IPS-NIHi11 (cell line): ENCODE results near the gene CUBN.
"Not testable (repeated sequence)": the region's sequence is repeated elsewhere in the genome, so short reads cannot be mapped to it uniquely, and the experiment has no call there.

Experiments
- DNase-seq: peaks from one replicate; pipeline ENCODE4 v3.0.0; 2012; ENCODE audit warnings: mixed read lengths, low spot score

The CUBN gene

DNA sequence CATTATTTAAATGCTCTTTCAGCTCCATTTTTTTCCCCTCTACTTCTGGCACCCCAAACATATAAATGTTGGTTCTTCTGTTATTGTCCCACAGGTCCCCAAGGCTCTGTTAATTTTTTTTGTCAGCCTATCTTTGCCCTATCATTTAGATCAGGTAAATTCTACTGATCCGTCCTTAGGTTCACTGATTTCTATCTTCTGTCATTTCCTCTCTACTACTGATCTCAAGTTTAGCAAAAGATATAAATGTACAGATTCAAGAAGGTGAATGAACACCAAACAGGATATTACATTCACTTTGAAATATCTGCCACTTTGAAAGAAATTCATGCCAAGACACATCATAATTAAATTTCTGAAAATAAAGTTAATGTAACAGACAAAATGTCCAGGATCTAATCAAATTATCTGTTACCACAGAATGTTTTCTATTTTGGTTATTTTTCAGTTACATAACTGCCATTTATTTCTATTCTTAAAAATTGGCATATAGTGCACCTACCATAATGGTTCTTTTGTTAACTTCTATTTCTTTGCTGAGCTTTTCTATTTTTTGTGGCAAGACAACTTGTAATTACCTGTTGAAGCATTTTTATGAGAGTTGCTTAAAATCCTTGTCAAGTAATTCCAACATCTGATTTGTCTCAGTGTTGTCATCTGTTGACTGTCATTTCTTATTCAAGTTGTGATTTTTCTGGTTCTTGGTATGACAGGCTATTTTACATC is 12.1 kb upstream of the CUBN start:
- DNase-seq: no peak

DNA sequence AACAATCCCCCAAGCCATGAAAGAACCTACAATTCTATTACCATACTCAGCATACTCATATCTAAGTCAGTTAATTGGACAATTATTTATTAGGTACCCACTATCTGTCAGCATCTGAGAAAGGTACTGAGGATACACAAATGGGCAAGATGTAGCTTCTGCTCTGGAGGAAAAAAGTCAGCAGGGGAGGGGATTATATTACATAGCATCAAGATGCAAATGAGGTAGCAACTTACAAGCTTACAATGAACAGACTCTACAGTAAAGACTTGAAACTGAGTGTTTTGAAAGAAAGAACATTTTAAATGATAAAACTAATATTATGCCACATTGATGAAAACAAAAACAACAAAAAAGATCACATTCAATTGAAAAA is 10.8 kb upstream of the CUBN start:
- no peak for DNase-seq

DNA sequence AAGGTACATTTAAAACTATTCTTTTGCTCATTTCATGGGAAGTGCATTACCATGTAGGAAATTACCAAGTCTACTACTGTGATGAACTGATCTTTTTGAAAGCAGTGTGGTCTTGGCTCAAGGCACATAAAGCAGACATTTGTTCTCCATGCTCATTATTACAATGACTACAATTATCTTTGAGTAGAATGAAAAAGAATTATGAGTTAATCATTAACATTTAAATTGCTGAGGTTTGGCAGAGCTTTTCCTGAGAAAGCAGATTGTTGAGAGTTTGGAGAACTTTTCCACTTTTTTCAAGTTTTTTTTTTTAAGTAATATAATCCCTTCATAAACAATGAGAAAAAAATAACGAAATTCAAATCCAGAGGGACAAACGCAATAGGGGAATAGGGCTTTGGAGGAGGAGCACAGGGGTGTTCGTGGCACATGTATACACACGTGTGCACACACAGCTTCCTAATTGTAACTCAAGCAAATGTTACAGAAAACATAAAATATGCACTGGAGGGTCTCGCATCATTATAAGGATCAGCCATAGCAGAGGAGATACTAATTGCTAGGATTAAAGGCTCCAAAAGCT is 8.9 kb upstream of the CUBN start:
- DNase-seq: no peak

DNA sequence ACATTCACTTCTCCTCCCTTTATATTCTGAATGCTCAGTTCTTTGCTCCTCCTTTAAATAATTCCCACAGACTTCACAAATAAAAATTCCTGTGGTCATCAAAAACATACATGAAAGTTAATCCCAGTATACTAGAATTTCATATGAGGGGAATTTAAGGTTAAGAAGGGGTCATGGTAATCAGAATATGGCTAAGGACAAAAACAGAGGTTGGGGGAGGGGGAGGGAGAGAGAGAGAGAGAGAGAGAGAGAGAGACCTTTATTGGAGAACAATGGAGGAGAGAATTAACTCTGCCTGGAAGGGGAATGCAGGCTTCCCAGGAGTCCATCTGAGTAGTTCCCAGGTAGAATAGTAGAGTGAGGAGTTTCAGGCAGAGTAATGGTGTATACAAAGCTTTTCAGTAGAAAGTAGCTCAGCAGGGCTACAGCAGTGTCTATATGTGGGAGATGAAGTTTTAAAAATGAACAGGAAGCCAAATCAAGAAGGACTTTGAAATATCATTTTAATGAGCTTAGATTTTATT is 5.2 kb upstream of the CUBN start:
- DNase-seq: no peak

DNA sequence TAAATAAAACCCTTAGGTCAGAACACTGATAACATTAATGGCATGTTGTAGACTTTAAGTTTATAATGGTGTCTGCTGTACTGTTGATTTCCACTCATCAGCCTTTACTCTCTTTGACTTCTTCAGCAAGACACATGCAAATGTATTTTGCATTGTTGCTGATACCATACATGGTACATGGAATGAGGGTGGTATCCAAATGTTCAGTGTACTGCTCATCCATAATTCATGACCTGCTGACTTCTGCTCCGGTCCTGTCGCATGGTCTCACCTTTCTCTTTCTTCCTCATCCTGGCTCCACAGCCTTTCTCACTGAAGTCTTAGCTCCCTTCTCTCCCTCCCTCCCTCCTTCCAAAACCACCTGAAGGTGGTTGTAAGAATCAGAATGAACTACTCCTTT is 4.7 kb upstream of the CUBN start:
- DNase-seq: no peak

DNA sequence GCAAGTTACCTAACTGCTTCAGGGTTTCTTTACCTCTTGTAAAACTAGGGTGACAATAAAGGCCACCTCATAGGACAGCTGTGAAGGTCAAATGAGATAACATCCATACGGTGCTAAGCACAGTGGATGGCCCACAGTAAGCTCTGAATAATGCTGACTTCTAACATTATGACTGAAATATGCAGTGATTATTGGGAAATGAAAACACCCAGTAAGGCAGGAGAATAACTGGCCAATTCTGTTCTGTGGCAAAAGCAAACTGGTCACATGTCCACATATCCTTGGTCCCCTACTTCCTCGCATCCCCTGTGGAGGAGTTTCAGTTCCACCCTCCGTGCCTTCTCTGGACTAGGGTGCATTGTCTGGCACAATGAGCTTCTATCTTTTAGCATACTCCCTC is 1.4 kb downstream of the CUBN start:
- DNase-seq: no peak

DNA sequence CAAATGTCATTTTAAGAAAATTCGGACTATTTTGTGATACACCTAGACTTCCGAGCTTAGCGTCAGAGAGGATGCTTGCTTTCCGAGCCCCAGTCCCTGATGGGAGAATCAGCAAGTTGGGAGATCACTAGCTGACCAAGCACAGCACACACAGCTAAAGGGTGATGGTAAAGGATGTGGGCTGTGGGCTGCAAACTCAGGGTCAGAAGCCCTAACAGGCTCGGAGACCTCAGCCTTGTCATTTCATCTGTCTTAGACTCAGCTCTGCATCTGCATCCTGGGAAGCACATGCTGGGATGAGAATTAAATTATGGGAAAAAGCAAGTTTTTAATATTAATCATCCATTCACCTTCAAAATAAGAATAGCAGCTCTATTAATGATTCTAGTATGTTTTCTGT is 3.3 kb downstream of the CUBN start:
- DNase-seq: no peak

DNA sequence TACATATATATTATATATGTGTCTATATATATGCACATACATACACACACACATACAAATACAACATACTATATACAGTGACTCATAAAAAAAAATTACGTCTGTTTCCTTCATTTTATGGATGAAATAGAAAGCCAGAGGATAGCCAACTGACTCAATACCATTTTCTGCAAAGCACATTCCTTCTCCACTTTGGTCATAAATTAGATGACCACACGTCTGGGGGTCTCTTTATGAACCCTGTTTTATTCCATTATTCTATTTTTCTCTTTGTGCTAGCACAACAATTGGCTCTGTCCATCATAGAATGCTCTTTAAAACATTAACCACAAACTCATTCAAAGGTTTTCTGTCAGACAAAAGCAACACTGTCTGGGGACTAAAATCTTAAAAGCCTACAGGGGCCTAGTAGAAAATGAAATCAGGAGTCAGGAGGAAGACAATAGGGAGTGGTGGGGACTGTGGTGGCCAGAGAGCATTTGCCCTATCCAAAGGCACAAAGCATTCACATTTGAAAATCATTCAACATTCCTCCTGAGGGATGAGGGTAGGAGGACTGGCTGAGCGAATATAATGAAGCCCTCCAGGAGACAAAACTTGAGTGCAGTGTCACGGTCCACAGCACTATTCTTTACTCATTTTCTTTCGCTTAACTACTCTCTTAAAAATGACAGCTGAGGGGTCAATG is 4.3 kb downstream of the CUBN start:
- no peak for DNase-seq

DNA sequence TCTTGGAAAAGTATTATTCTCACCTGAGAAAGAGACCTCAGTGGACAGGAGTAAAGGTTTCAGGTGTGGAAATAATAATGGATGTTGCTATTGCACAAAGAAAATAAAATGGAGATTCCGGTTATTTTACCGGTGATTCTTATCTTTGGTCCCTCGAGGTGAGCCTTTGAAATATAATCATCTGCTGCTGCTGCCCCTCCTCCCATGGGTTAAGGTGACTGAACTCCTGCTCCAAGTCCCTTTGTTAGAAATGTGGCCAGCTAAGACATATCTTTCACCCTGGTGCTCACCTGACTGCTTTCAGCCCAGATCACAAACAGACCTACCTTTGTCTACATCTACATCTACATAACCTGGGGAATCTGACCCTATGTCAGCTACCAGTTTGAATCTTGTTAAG is 5.7 kb downstream of the CUBN start:
- no peak for DNase-seq

DNA sequence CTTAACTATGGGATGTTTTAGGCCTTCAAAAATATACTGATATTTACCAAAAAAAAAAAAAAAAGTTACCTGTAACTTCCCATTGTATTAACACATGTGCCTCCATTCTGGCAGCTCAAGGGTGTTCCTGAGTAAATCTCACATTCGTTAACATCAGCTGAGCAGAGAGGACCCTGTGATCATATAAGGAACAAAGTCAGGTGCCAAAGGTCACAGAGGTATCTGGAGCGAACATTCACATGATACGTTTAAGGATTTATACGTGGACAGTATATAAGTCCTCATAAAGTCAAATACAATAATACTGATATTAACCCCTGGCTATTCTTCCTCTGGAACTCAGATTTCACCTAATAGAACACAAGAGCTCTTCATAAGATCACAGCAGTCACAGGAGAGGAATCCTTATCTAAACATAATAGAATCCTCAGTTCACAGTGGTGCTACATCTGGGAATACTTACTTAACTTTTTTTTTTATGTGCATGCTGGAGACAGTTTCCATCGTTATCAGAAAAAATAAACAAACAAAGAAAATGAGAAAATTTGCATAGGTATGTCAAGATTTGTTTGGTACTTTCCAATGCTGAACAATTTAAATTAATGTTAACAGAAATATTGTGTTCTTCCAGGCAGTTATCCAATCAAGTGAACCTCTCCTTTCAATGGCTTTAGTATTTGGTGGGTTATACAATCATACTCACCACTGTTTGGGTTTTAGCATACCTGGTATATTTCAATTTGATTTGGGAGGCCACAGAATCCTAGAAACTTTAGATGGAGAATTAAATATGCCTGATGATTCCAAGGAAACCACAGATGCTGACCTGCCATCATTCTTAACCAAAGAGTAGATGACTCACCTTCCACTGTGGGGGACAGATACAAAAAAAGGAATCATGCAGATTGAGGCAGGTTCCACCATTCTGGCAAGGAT is 6.6 kb downstream of the CUBN start:
- no peak for DNase-seq

DNA sequence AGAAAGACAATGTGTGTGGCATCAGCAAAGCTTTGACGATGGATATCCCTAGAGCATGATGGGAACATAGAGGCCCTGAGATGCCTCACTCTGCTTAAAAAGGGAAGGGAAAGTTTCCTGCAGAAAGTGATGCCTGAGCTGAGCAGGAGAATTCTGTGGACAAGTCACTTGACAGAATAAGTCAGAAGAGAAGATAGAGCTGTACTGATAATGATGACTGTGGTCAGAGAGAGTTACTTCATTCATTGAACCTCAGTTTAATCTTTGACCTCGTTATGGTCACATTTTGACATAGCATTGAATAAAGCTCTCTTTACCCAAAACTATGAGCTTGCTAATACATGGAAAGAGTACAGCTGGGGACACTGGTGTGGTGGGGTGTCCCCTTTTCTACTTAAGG is 7.6 kb downstream of the CUBN start:
- DNase-seq: no peak

DNA sequence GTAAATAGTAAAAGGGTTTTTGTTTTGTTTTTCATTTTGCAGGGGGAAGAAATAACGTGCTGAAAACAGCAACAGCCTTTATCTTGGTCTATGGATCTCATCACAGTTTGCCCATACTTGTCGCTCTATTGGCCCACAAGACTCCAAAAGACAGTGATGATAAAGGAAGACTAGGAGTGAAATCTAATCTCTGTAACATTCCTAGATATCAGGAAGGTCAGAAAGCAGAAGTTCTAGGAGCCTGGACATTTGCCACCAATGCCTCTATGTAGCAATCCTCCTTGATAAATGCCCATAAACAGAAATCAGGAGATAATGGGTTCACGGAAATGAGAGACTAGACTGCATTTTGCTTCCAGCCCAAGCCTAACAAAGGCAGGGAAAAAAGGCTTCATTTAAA is 8.9 kb downstream of the CUBN start:
- no peak for DNase-seq

DNA sequence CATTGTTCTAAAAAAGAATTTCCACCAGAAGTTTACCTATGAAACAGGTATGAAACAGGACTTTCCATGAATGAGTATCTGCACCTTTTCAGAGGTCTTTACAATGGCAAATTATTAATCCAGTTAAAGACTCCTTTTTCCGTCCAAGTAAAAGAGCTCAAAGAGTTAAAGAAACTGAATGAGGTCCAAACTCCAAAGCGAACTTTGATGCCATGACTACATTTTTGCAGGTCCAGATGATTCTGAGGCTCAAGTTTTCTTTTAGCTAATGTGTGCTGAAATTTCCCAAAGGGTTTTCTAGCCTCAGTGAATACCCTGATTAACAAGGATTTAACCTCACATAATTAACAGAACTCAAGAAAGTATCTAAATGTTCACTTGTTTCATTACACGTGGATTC is 9.8 kb downstream of the CUBN start:
- DNase-seq: no peak

DNA sequence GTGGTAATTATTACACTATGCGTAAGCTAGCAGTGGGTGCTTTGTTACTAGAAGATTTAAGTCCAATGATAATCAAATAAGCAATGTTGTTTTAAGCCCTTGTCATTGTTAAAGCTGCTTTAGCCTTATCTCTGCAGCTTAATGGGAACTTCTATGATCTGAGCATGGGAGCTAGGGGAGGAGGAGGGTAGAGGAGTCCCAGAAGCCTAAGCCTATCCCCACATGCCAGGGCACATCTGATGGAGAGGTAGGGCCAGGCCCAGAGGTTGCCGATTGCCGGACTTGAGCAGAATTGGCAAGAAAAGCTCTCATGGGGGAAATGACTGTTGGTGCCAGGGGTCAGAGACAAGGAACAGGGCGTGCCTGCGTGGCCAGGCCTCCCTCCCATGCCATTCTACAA is 13.4 kb downstream of the CUBN start:
- no peak for DNase-seq

DNA sequence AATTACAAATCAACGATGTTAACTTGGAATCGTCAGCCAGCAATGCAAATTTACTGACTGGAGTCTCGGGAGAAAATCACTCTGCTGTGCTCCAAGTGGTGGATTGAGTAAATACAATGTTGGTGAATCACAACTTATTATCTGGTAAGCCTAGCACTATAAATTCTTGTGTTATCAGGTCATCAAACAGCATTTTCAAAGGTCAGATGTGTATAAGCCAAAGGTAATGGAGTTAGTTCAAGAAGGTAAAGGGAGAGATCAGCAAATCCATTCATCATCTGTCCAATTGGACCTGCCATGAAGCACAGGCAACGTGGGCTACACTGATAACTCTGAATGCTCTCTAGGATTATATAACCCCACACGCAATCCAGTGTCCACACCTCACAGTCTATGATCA is 13.9 kb downstream of the CUBN start:
- no peak for DNase-seq

DNA sequence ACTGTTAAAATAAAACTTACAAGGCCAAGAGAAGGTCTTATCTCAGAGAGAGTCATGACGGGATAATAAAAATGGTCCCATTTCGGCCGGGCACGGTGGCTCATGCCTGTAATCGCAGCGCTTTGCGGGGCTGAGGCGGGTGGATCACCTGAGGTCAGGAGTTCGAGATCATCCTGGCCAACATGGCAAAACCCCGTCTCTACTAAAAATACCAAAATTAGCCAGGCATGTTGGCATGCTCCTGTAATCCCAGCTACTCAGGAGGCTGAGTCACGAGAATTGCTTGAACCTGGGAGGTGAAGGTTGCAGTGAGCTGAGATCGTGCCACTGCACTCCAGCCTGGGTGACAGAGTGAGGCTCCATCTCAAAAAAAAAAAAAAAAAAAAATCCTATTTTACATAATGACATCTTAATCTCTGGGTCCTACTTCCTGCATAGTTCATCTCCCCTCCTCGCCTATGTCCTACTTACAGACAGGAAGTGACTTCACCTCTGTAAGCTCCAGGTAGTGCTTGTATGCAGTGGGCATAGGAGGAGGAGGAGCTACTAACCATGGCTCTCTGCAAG is 14.7 kb downstream of the CUBN start:
- not testable (repeated sequence) for DNase-seq

DNA sequence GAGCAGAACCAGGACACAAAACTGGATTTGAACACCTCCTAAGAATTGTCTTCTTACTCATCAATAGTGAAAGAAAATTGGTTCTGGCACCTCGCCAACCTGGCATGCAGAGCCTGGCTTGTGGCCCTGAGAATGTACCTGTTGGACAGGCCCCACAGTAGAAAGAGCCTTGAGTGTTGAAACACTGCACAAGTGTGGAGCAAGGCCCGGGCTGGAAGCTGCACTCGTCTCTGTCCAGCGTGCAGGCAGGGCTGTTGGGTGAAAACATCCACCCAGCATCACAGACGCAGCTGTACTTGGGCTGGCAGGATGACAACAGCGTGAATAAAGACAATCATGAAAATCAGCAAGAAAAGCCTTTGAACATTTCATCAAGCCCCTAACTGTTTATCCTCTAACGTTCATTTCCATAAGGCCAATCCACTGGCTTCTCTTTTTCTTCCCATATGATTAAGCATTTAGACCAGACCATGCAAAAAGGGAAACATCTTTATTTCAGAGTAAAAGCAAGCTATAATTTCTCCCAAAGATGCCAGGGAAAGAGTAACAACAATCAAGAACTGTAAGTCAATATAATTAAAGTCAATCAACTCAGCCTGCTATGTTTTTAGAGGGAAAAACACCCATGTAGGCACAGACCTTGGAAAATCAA is 15.6 kb downstream of the CUBN start:
- DNase-seq: no peak

DNA sequence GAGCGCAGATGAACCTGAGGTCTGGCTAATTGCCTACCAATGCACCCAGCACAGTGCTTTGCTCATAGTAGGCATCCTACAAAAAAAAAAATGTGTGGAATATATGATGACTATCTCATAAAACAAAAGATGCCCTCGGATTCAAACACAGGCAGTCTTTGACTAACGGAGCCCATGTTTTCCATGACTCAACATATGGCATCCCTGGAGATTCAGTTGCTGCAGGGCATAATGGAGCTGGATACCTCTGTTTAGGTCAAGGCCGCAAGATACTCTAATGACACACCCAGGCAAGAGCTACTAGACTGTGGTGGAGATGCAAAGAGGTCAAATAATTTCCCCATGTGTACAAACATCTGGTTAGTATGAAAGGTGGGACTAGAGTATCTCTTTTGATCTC is 16.3 kb downstream of the CUBN start:
- no peak for DNase-seq

DNA sequence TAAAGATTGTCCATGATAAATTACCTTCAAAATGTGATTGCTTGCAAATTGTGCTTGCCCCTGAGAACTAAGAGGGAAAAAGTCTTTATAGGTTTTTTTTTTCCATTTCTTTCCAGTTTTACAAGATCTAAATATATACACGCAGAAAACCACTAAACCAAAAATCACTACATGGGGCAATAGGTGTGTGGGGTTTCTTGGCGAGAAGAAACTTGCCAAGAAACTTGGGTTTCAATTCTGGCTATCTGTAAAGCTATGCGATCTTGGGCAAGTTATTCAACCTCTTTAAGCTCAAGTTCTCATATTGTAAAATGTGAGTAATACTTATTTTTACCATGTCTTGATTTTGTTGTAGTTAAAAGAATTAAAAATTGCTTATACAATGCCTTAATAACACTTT is 17.0 kb downstream of the CUBN start:
- no peak for DNase-seq

DNA sequence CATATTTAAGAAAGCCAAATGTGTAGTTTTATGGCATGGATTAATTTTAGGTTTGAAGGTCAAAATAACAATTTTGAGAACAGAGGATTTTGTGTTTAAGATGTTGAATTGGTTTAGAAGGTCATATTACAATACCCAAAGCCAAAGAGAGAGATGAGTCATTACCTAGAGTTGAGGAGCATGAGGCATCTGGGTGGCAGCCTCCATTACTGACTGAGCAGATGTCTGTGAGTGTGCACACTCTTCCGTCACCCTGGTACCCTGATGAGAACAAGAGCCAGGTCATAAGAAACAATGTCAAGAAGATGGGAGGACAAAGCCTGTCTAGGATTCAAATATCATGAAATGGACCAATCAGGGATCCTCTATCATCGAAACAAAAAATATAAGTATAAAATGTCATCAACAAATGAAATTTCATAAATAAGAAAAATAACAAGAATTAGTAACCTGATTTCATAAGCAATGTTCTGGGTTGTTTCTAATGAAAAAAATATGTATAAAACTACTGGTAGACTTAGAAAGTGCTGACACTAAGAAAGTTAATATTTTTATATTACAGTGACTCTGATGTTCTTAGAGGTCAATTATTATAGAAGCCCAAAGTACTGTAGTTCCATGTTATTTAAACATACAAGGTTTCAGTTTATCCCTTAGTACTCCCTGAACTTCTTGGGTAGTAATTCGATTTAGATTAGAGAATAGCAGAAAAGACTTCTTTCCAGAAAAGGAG is 20.0 kb downstream of the CUBN start:
- DNase-seq: no peak

DNA sequence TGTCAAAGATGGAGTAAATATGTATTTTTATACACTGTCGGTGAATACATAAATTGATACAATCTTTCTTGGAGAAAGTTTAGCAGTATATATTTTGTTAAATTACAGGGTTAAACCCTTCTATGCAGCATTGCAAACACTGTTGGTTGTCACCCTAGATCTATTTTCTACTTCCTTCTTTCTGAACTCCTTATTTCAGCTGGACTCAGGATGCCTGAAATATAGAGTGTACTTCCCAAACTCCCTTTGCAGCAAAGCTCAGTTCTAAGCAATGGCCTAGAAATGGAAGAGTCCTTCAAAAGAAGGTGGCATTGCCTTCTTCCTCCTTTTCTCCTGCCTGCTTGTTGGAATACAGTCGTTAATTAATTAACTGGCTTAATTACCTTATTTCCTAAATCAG is 20.6 kb downstream of the CUBN start:
- no peak for DNase-seq
